Esophagus muscularis mucosa (tissue), 4 donors: ENCODE measurements around the gene CCDC83. TPM values are rescaled to one million over a fixed set of nuclear protein-coding genes. Genes with fewer than 3 reads are reported as not detected.

ENCODE experiments used
- DNase-seq: peaks from one replicate; pipeline ENCODE4 v3.0.0-alpha.2; 2017; ENCODE audit errors: extremely low spot score
- H3K27ac ChIP-seq, 4 donors: fragments of 200-600 bp; sonication (generic); replicated peaks in 1 of 4; 1 replicate in 3 of 4; 2 replicates in 1 of 4; pipeline ENCODE4 v1.5.1; 2016 to 2019; ENCODE audit warnings: mild to moderate bottlenecking in 1 of 4
- H3K27me3 ChIP-seq, 4 donors: fragments of 200-600 bp; sonication (generic); one replicate each; pipeline versions ENCODE4 v1.5.1 to v1.6.0; 2016 to 2019
- H3K36me3 ChIP-seq, 4 donors: fragments of 200-600 bp; sonication (generic); one replicate each; pipeline ENCODE4 v1.5.1; 2016 to 2019
- H3K4me1 ChIP-seq, 4 donors: fragments of 200-600 bp; sonication (generic); one replicate each; pipeline ENCODE4 v1.5.1; 2016 to 2019
- H3K4me3 ChIP-seq, 4 donors: fragments of 200-600 bp; sonication (generic); 1 replicate in 2 of 4; 2 replicates in 2 of 4; pipeline ENCODE4 v1.5.1; 2016 to 2019; ENCODE audit warnings: mild to moderate bottlenecking in 4 of 4, moderate library complexity in 1 of 4
- H3K9me3 ChIP-seq, 4 donors: fragments of 200-600 bp; sonication (generic); 1 replicate in 3 of 4; 2 replicates in 1 of 4; pipeline ENCODE4 v1.5.1; 2016 to 2019
- EP300 ChIP-seq: sonication (generic); formaldehyde crosslinking; IDR thresholded peaks from one replicate; pipeline ENCODE4 v1.6.1; 2017; ENCODE audit warnings: antibody characterized with exemption
- POLR2A ChIP-seq: fragments of 450-650 bp; IDR thresholded peaks from one replicate; pipeline ENCODE4 v1.6.1; 2017; ENCODE audit warnings: antibody characterized with exemption, moderate library complexity, mild to moderate bottlenecking, low read depth
- POLR2AphosphoS5 ChIP-seq, 2 donors: sonication (generic); formaldehyde crosslinking; IDR thresholded peaks; one replicate each; pipeline ENCODE4 v1.6.1; 2017; ENCODE audit warnings: antibody characterized with exemption in 2 of 2
- WGBS: methylation state at CpG from one replicate; pipeline ENCODE4 v1.1.5; 2018; 5-methylcytosine and 5-hydroxymethylcytosine counted together
- intact Hi-C: fragments of 100-400 bp; cut with DNase I; formaldehyde crosslinking; loops from one replicate; pipeline ENCODE4 v1.15.1; 2023
- total RNA-seq, 4 donors: library from RNA; depleted of rRNA; stranded (reverse); fragments of >200 nt; gene quantifications; one replicate each; pipeline versions ENCODE4 v1.1.0 to v1.2.1, GENCODE V29; 2016
- TF ChIP-seq, protein P1 (sequence below), 3 experiments: fragments of 200-600 bp in 2 of 3; fragments of 450-650 bp in 1 of 3; sonication (generic) in 2 of 3; IDR thresholded peaks; one replicate each; pipeline ENCODE4 v1.5.1; 2017 to 2019; ENCODE audit warnings: antibody characterized with exemption in 3 of 3, mild to moderate bottlenecking in 2 of 3, moderate library complexity in 1 of 3

The CCDC83 gene
- total RNA-seq, 4 donors from 2014 or later, result not detected

DNA sequence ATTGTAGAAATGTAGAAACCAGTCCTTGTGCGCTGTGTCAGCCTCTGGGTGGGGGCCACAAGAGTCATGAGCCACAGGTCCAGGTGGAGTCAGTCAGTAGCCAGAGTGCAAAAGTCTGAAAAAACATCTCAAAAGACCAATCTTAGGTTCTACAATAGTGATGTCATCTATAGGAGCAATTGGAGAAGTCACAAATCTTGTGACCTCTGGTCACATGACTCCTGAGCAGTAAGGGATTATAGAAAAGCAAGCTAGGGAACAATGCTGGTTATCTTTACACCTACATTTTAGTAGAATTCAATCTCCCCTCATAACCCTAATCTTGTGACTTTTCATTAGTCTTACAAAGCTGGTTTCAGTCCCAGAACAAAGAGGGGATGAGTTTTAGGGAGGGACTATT lies 82.7 kb downstream of the CCDC83 start:
- TF ChIP-seq POLR2AphosphoS5 (IDR thresholded peaks at IDR 0.05), result no peak
- TF ChIP-seq EP300, result no peak
- TF ChIP-seq, protein P1, sequence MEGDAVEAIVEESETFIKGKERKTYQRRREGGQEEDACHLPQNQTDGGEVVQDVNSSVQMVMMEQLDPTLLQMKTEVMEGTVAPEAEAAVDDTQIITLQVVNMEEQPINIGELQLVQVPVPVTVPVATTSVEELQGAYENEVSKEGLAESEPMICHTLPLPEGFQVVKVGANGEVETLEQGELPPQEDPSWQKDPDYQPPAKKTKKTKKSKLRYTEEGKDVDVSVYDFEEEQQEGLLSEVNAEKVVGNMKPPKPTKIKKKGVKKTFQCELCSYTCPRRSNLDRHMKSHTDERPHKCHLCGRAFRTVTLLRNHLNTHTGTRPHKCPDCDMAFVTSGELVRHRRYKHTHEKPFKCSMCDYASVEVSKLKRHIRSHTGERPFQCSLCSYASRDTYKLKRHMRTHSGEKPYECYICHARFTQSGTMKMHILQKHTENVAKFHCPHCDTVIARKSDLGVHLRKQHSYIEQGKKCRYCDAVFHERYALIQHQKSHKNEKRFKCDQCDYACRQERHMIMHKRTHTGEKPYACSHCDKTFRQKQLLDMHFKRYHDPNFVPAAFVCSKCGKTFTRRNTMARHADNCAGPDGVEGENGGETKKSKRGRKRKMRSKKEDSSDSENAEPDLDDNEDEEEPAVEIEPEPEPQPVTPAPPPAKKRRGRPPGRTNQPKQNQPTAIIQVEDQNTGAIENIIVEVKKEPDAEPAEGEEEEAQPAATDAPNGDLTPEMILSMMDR (IDR thresholded peaks at IDR 0.05), result no peak
- no peak for TF ChIP-seq POLR2A
- intact Hi-C loops, result no loop called here
- H3K9me3 ChIP-seq, result no peaks in the 10 kb centered on the region
- H3K36me3 ChIP-seq, result no peaks in the 10 kb centered on the region
- no peak for DNase-seq
- no peak overlapping the region for H3K4me3 ChIP-seq
- H3K27ac ChIP-seq, result no peak overlapping the region
- H3K27me3 ChIP-seq, result no peaks in the 10 kb centered on the region
- H3K4me1 ChIP-seq, result peaks cover 0 to 6% (median 2%) of the 10 kb centered on the region in 4 donors
- 90% methylated on average over 1 of the region's 1 CpG for WGBS

DNA sequence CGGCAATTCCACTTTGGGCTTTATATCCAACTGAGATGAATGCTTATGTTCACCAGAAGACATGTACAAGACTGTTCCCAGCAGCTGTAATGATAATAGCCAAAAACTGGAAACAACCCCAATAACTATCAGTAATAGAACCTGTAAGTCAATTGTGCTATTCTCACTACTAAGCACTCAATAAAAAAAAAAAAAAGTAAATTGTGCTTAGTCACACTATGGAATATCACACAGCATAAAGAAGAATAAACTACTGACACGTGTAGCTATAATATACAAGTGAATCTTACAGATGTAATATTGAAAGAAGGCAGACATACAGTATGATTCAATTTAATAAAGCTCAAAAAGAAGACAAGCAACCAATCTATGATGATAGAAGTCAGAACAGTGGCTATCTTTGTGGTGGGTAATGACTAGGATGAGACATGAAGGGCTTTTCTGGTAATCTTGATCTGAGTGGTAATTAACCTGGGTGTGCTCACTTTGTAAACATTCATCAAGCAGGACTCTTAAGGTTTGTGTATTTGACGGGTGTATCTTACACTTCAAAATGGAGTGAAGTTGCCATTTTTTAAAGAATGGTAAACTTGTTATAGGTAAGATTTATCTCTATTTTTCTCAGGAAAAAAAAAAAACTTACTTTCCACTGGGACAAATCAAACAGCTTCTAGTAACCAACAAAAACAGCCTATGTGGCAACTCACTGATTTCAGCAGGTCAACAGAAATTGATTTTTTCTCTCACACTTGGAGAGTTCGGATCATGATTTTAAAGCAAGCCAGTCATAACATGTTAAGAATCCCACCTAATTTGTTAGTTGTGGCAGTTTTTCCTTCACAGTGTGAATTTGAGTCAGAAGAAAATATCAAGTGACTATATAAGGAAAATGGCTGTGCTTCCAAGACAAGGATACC lies 84.2 kb downstream of the CCDC83 start:
- Histone ChIP-seq H3K27me3 (no peaks in the 10 kb centered on the region), H3K9me3 (no peaks in the 10 kb centered on the region), H3K27ac (no peak overlapping the region), H3K36me3 (no peaks in the 10 kb centered on the region), H3K4me3 (no peak overlapping the region), H3K4me1 (peaks cover 0 to 5% (median 2%) of the 10 kb centered on the region in 4 donors)
- TF ChIP-seq EP300 (no peak), POLR2AphosphoS5 (IDR thresholded peaks at IDR 0.05) (no peak), POLR2A (no peak)
- TF ChIP-seq, protein P1 (IDR thresholded peaks at IDR 0.05), result no peak
- DNase-seq, result no peak
- WGBS, result 88% methylated on average over 4 of the region's 4 CpGs
- intact Hi-C loops, result loop anchor here (5.0 kb wide), 3 partner anchors 82 to 353 kb away; partner anchors contain the start of gene CCDC83

DNA sequence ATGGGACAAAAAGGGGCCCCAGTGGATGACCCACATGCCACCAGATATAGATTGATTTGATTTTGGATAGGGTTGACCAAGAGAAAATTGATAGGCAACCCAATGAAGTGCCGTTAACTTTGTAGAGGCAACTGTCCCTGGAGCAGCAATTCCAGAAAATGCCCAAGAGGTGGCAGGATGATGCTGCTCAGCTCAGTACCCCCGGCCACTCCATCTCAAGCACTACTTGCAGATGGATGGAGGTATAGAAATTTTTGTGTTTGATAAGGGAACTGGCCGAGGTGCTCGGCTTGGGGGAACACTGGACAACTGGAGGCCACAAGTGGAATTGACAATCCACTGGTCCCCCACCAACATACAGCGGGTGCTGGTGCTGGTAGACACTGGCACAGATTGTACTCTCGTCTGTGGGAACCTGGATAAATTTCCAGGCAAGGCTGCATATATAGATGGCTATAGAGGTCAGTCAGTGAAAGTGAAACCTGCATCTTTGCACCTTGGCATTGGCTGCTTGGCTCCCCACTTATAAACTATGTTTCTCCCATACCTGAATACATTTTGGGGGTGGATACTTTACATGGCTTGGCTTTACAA lies 86.3 kb downstream of the CCDC83 start:
- intact Hi-C loops, result loop anchor here (5.0 kb wide), 3 partner anchors 84 to 351 kb away; partner anchors contain the start of gene CCDC83
- Histone ChIP-seq H3K27ac (no peak overlapping the region), H3K4me3 (no peak overlapping the region), H3K4me1 (peaks cover 1 to 8% (median 4%) of the 10 kb centered on the region in 4 donors), H3K36me3 (no peaks in the 10 kb centered on the region), H3K9me3 (no peaks in the 10 kb centered on the region), H3K27me3 (no peaks in the 10 kb centered on the region)
- no peak for DNase-seq
- WGBS, result 43% methylated on average over 6 of the region's 6 CpGs
- TF ChIP-seq POLR2A (no peak), EP300 (no peak), POLR2AphosphoS5 (IDR thresholded peaks at IDR 0.05) (no peak)
- TF ChIP-seq, protein P1 (IDR thresholded peaks at IDR 0.05), result peak; percentile 62 to 79 (median 66)

DNA sequence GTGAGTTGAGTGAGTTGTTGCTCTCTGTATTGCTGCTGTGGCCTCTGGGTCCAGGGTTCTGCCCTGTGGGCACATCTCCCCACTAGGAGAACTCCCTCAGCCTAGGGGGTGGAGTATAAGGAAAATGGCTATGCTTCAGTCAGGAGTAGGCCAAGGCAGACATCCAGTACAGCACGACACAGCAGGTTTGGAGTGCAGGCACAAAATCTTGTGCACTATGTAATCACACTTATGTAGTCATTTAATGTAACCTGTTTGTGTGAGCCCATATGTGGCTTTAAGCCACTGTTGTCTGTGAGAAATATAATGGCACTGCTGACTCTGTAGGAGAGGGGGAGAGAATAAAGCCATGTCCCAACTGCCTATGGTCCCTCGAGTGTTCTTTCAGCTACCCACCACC lies 90.1 kb downstream of the CCDC83 start:
- 96% methylated on average over 2 of the region's 2 CpGs for WGBS
- Histone ChIP-seq H3K4me3 (no peak overlapping the region), H3K9me3 (no peaks in the 10 kb centered on the region), H3K4me1 (peaks cover 21 to 26% (median 23%) of the 10 kb centered on the region in 4 donors), H3K36me3 (no peaks in the 10 kb centered on the region), H3K27ac (no peak overlapping the region), H3K27me3 (no peaks in the 10 kb centered on the region)
- no peak for TF ChIP-seq POLR2A
- no peak for TF ChIP-seq POLR2AphosphoS5 (IDR thresholded peaks at IDR 0.05)
- TF ChIP-seq, protein P1 (IDR thresholded peaks at IDR 0.05), result no peak
- no peak for TF ChIP-seq EP300
- DNase-seq, result no peak
- intact Hi-C loops, result no loop called here
